ENCODE data around the gene CLIC2.

CLIC2 gene

DNA sequence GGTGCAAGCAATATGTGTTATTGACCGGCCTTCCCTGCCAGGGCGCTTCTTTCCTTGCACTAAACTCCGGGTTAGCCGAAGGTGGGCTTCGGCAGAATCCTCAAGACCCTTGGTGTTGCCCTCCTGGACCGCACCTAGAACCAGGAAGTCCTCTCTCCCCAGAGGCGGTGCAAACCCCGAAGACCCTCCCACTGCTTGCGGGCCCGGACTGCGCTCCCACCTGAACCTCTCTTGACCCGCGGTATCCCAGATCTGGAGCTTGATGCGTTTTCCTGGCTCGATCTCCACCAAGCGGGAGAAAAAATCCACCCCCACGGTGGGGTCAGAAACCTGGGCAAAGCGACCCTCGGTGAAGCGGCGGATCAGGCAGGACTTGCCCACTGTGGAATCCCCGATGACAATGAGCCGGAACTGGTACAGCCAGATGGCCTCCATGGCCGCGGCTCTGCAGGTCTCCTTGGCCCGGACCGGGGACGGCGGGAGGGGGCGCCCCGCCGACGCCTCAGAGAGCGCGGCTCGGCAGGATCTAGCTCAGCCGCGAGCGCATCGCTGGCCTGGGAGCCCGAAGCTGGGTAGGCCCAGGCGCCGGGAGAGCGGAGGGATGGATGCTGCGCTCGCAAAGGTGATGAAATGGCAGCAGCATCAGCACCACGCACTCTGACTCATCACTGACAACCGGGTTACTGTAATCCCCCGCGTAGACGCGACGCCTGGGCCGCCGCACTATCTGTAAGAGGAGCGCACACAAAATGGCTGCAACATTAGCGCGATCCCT lies 70.4 kb downstream of the CLIC2 start, which contains the start of gene RAB39B:
RAB39B (minus strand) TSS at position 638 of the 775 bp plus-strand sequence; CDS start at position 435, 203 bp downstream.
- DNase-seq (ENCODE audit: extremely low read depth in 1 of 2, low read depth in 1 of 2), result peak; percentile 30 to 47

DNA sequence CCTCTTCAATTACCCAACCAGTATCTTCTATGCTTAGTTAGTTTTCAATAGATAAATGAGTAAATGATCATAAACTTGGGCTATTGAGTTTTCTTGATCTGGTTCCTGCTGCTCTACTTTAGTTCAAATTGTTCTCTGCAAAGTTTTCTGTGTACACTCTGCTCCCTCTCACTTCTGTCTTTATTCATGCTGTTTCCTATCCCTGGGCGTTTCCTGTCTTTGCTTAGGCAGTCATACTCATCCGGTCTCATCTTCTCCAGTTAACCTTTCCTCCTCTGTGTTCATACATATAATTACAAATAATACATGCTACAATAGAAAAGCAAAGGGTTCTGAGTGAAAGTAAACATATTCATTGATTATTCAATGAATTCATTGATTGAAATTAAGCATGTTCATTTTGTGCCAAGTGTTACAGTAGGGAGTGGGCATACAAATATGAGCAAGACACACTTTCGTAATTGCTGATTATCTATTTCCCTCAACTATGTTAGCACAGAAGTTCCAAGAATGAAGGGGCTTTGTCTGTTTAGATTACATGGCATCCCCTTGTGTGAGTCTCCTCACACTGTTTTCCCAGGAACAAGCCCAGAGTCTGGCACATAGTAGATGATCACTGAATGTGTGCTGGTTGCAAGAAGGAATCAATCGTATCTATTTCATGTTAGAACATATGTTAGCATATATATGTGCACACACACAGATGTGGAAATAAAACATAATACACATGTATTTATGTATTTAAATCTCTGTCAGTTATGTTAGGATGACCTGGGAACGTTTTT lies 71.3 kb downstream of the CLIC2 start:
- no peak for DNase-seq (ENCODE audit: extremely low read depth in 1 of 2, low read depth in 1 of 2)

- DNase-seq (ENCODE audit: extremely low read depth in 1 of 2, low read depth in 1 of 2), result no peak
These were observed 74.7 kb downstream of the CLIC2 start for GRCh38 chrX:155259752-155260151.

DNA sequence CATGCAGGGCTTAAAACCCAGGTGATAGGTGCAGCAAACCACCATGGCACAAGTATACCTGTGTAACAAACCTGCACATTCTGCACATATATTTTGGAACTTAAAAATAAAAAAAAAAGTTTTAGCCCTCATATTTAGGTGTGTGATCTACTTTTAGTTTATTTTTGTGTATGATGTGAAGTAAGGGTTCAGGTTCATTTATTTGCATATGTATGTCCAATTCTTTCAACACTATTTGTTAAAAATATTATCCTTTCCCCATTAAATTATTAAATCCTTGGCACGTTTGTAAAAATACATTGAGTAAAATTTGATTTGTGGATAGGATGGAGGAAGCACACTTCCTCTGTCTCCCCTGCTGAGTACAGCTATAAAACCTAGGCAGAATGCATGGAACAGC lies 83.0 kb downstream of the CLIC2 start:
- DNase-seq (ENCODE audit: extremely low read depth in 1 of 2, low read depth in 1 of 2), result no peak

GRCh38 chrX:155247497-155247896 lies 86.9 kb downstream of the CLIC2 start:
- no peak for DNase-seq (ENCODE audit: extremely low read depth in 1 of 2, low read depth in 1 of 2)

DNA sequence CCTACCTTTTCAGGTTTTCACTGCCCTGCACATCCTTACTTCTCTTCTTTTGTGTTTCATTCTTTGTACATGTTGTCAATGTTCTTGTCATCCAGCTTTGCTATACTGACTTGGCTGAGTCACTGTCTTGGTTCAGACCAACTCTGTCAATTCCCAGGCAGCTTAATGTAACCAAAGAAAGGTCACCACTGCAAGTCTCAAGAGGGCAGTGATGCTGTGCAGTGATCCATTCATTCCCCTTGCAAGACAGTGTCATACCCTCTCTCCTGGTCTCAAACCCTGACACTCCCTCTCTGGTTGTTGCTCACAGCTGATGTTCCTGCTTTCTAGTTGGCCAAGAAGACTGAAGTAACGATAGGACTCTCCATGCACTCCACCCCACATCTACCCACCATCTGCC lies 87.7 kb downstream of the CLIC2 start:
- DNase-seq (ENCODE audit: extremely low read depth in 1 of 2, low read depth in 1 of 2), result no peak

GRCh38 chrX:155242300-155242699 lies 92.1 kb downstream of the CLIC2 start:
- no peak for DNase-seq (ENCODE audit: extremely low read depth in 1 of 2, low read depth in 1 of 2)

GRCh38 chrX:155237719-155238118 lies 96.7 kb downstream of the CLIC2 start:
- DNase-seq (ENCODE audit: extremely low read depth in 1 of 2, low read depth in 1 of 2), result no peak

- no peak for DNase-seq (ENCODE audit: extremely low read depth in 1 of 2, low read depth in 1 of 2)
These were observed 98.5 kb downstream of the CLIC2 start for GRCh38 chrX:155235891-155236290.

- no peak for DNase-seq (ENCODE audit: extremely low read depth in 1 of 2, low read depth in 1 of 2)
These were observed 103.3 kb downstream of the CLIC2 start for GRCh38 chrX:155231163-155231562.

Measured in activated CD8-positive, alpha-beta memory T cell treated with anti-CD3 and anti-CD28 coated beads for 1 hour (primary cell).